ENCODE data around the gene NFYA. TPM values are rescaled to one million over a fixed set of nuclear protein-coding genes. Genes with fewer than 3 reads are reported as not detected.

Gene NFYA
- total and polyA plus RNA-seq, 2 of the 4 experiments (the other 2 are of a cell fraction), result 10.9 to 28.5 TPM

DNA sequence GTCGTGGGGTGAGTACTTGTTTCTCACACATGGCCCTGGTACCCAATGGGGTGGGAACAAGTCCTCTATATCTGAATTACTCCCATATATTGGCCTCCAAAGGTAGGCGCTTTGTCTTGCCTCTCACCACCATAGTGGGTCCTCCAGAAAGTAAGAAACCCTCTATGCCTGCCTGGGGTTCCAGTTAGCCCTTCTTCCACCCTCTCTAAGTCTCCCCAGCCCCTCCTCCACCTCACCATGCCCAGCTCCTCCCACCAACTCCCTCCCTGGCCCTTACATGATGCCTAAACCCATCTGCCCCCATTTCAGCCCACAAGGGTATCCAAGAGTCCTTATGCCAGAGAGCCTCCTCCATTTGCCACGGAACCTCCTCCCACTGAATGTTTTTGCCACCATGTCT is 29.6 kb upstream of the NFYA start:
- H3K14ac ChIP-seq (replicated peaks; ENCODE audit: low read depth, low read length), result no peak overlapping the region
- ChIA-PET POLR2A (ENCODE audit: unreplicated experiment) (no interaction called here), CTCF (interaction anchor here (1.2 kb wide), 1 partner anchor 15 kb away, joined by 3 read pairs; no protein-coding TSS in a partner anchor)
- no peak overlapping the region for H2AK9ac ChIP-seq (replicated peaks; ENCODE audit: low read depth, low read length, poor library complexity)
- no peak overlapping the region for H3K56ac ChIP-seq (ENCODE audit: extremely low read depth, insufficient read depth, low read length)
- no peak overlapping the region for H4K5ac ChIP-seq (ENCODE audit: low read depth, low read length)
- peaks cover 14% of the 10 kb centered on the region for H3K27me3 ChIP-seq (ENCODE audit: control insufficient read depth, insufficient read depth, low read length)
- H2BK15ac ChIP-seq (ENCODE audit: low read depth, low read length), result no peak overlapping the region
- H3K79me1 ChIP-seq (ENCODE audit: low read depth in 1 of 2, low read length in 2 of 2), result no peaks in the 10 kb centered on the region
- no peak overlapping the region for H3K4me3 ChIP-seq (ENCODE audit: insufficient read depth, low read depth, low read length)
- H3K9me1 ChIP-seq (ENCODE audit: insufficient read depth, low read length), result no peaks in the 10 kb centered on the region
- no peak overlapping the region for H2BK20ac ChIP-seq (ENCODE audit: low read depth, low read length)
- H2BK120ac ChIP-seq (ENCODE audit: low read depth, low read length), result no peak overlapping the region
- BruUV-seq (replicated peaks), result no TSS peak
- no peak overlapping the region for H4K8ac ChIP-seq (ENCODE audit: low read depth in 2 of 2, low read length in 2 of 2)
- H3K4me2 ChIP-seq (ENCODE audit: low read depth, low read length), result no peak overlapping the region
- in situ Hi-C loops (cut with MboI; ENCODE audit: low sequenced_read_pairs), result loop anchor here (25.0 kb wide), 2 partner anchors 1056 to 1681 kb away; no protein-coding TSS in a partner anchor
- H3K18ac ChIP-seq (ENCODE audit: low read depth, low read length), result no peak overlapping the region
- no peaks in the 10 kb centered on the region for H3K9me3 ChIP-seq (ENCODE audit: control insufficient read depth, insufficient read depth, low read length)
- no peaks in the 10 kb centered on the region for H3K4me1 ChIP-seq (ENCODE audit: control insufficient read depth, insufficient read depth, low read length)
- no peaks in the 10 kb centered on the region for H3K36me3 ChIP-seq (ENCODE audit: control insufficient read depth, insufficient read depth, low read length)
- DNase-seq (no peak), ATAC-seq (ENCODE audit: low read depth) (no peak)
- H3K23ac ChIP-seq (ENCODE audit: low read depth, low read length), result no peak overlapping the region
- no peaks in the 10 kb centered on the region for H4K20me1 ChIP-seq (ENCODE audit: insufficient read depth, low read length)
- H3K9ac ChIP-seq (ENCODE audit: low read depth, low read length), result no peak overlapping the region
- no peak overlapping the region for H2AFZ ChIP-seq (replicated peaks; ENCODE audit: low read length, poor library complexity)
- H4K91ac ChIP-seq (ENCODE audit: insufficient read depth, low read depth, low read length), result no peak overlapping the region
- dilution Hi-C loops (cut with HindIII; ENCODE audit: low sequenced_read_pairs, unreplicated experiment), result no loop called here
- WGBS, 2 experiments (ENCODE audit: extremely low coverage in 2 of 2, insufficient read length in 1 of 2), result 40% methylated on average over 1 of the region's 3 CpGs; no CpG with 5 or more reads in 1 of the 2 experiments
- no peak overlapping the region for H2AK5ac ChIP-seq (ENCODE audit: low read depth, low read length)
- no peak overlapping the region for H2BK5ac ChIP-seq (ENCODE audit: low read depth, low read length, poor library complexity, severe bottlenecking)
- H3K4ac ChIP-seq (ENCODE audit: low read depth, low read length), result no peak overlapping the region
- TF ChIP-seq RFX5 (IDR thresholded peaks at IDR 0.05; ENCODE audit: low read depth, low read length) (no peak), POLR2A (IDR thresholded peaks at IDR 0.05; ENCODE audit: low read depth, low read length) (no peak), BHLHE40 (IDR thresholded peaks at IDR 0.05; ENCODE audit: low read depth, low read length) (no peak), MAFK (IDR thresholded peaks at IDR 0.05; ENCODE audit: low read depth, low read length) (no peak), MAZ (IDR thresholded peaks at IDR 0.05; ENCODE audit: borderline replicate concordance, low read depth, low read length) (no peak), FOS (IDR thresholded peaks at IDR 0.05; ENCODE audit: low read depth, low read length) (no peak)
- no peak overlapping the region for H3K27ac ChIP-seq (ENCODE audit: insufficient read depth, low read length)
- intact Hi-C loops (cut with micrococcal nuclease), result no loop called here

Data from IMR-90 (cell line).